Fibroblast of the aortic adventitia (primary cell): ENCODE data around the gene CUX1. TPM values are rescaled to one million over a fixed set of nuclear protein-coding genes. Genes with fewer than 3 reads are reported as not detected.

Source experiments
- DNase-seq: peaks from one replicate; pipeline ENCODE4 v3.0.0-alpha.2; 2010; ENCODE audit warnings: low read depth
- H3K4me3 ChIP-seq: 2 replicates; pipeline ENCODE4 v1.5.1; 2011; ENCODE audit warnings: low read depth, mild to moderate bottlenecking, control low read depth, low read length, moderate library complexity
- total RNA-seq: library from RNA; depleted of rRNA; stranded (reverse); fragments of >200 nt; gene quantifications from 2 replicates; pipeline ENCODE4 v1.2.3, GENCODE V29; 2012; ENCODE audit warnings: low replicate concordance
- TF ChIP-seq, protein P1 (sequence below): IDR thresholded peaks from 2 replicates; pipeline ENCODE4 v1.5.1; 2011; ENCODE audit warnings: mild to moderate bottlenecking, low read length, control low read depth, inconsistent platforms; ENCODE audit not compliant: insufficient read depth

The CUX1 gene
- total RNA-seq, 1 donor, result 44.2 TPM

DNA sequence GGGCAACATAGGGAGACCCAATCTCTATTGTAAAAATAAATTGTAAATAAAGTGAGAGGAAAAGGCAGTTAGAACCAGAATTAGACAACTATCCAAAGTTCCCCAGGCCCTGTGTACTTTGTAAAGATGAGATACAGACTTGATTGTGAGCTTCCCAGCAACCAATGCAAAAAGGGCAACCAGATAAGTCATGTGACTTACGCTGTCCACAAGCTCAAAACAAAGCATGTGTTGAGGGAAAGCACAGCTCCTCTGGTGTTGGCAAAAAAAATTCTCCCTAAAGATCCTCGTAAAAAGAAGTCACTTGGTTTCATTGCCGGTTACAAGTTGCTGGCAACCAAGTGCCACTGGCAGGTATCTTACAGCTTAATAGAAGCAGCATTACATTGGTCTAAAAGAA, 154.0 kb downstream of the CUX1 start:
- TF ChIP-seq, protein P1, sequence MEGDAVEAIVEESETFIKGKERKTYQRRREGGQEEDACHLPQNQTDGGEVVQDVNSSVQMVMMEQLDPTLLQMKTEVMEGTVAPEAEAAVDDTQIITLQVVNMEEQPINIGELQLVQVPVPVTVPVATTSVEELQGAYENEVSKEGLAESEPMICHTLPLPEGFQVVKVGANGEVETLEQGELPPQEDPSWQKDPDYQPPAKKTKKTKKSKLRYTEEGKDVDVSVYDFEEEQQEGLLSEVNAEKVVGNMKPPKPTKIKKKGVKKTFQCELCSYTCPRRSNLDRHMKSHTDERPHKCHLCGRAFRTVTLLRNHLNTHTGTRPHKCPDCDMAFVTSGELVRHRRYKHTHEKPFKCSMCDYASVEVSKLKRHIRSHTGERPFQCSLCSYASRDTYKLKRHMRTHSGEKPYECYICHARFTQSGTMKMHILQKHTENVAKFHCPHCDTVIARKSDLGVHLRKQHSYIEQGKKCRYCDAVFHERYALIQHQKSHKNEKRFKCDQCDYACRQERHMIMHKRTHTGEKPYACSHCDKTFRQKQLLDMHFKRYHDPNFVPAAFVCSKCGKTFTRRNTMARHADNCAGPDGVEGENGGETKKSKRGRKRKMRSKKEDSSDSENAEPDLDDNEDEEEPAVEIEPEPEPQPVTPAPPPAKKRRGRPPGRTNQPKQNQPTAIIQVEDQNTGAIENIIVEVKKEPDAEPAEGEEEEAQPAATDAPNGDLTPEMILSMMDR, result no peak
- DNase-seq, result no peak
- no peak overlapping the region for H3K4me3 ChIP-seq

DNA sequence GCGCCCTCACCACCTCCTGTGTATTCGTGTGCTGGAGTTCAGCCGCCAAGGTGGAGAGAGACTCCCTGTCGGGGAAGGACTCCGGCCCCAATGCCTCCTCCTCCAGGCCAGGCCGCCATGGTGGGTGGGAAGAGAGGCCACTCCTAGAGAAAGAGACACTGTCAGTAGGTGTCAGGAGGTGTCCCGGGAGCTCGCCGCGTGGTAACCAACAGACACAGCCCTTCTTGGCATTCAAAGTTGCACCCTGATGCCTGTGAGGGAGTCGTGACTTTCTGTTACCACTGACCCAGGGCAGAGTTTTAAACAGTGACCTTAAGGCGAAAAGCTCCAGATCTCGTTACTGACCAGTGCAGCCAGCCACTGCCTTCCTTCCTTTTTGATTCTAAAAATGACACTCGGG, 155.2 kb downstream of the CUX1 start:
- DNase-seq, result no peak
- H3K4me3 ChIP-seq, result no peak overlapping the region
- TF ChIP-seq, protein P1, result no peak

DNA sequence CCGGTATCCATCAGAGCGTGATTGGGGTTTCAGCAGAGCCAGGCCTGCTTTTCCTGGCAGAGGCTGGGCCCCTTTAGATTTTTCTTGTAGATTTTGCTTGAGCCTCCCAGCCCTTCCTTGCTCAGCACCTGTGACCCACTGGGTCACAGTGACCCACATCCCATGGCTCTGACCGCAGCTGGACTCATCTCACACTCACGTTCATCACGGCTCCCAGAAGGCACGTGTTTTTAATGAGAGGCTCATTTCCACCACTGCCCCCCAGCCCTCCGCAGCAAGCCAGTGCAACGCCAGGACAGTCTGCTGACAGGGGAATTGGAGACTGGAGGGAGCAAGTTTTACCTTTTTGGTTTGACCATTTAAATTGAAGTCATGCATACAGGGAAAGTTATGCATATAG, 155.7 kb downstream of the CUX1 start:
- H3K4me3 ChIP-seq, result no peak overlapping the region
- TF ChIP-seq, protein P1, result no peak
- DNase-seq, result no peak

DNA sequence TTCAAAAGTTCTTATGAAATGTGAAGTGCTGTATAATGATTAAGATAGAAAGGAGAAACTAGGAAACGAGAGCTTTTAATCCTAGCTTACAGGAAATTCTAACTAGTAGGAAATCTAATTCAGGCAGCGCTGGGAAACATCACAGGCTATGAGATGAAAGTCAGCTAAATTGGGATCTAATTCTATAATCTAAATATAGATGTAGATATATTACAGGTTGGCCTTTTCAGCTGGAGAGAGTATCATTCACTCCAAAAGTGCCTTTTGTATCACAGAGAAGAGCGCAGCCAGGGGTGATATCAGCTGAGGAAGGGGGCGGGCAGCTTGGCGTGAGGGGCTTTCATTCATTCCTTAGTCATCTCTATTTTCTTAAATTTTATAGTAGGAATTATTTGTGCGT, 157.0 kb downstream of the CUX1 start:
- TF ChIP-seq, protein P1, result no peak
- no peak for DNase-seq
- no peak overlapping the region for H3K4me3 ChIP-seq

DNA sequence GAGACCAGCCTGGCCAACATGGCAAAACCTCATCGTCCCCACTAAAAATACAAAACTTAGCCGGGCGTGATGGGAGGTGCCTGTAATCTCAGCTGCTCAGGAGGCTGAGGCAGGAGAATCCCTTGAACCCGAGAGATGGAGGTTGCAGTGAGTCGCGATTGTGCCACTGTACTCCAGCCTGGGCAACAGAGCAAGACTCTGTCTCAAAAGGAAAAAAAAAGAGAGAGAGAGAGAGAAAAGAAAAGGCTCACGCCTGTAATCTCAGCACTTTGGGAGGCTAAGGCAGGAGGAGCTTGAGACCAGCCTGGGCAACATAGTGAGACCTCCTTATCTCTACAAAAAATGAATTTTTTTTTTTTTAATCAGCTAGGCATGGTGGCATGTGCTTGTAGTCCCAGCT, 157.6 kb downstream of the CUX1 start:
- no peak overlapping the region for H3K4me3 ChIP-seq
- TF ChIP-seq, protein P1, result no peak
- no peak for DNase-seq

DNA sequence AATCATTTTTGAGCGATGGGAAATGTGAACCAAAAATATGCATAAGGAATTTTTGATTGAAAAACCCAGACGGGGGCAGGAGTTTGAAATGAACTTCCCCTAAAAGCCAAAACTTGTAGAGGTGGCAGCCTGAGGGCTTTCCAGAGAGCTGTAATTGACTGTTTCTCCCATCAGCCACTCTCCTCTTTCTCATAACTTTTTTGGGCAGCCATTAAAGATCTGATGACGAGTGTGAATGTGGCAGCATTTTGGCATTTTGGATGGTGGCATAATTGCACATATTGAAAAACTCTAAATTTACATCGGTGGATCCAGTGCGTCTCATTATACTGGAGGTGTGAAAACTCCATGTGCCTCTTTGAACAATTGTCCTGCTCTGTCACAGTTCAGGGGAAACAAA, 159.0 kb downstream of the CUX1 start:
- no peak for DNase-seq
- TF ChIP-seq, protein P1, result no peak
- H3K4me3 ChIP-seq, result no peak overlapping the region

DNA sequence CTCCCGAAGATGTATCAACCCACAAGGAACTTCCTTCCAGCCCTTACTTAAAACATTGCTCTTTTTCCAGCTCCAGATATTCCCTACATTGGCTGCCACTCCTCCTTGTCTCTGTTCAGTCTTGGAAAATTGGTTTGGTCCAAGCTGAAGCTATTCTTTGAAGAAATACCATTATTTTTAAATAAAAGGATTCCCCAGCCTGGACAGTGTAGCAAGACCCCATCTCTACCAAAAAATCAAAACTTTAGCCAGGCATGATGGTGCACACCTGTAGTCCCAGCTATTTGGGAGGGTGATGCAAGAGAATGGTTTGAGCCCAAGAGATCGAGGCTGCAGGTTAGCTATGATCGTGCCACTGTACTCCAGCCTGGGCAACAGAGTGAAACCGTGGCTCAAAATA, 159.8 kb downstream of the CUX1 start:
- no peak for DNase-seq
- TF ChIP-seq, protein P1, result no peak
- no peak overlapping the region for H3K4me3 ChIP-seq
